ENCODE results near the gene SPINK5. TPM values are rescaled to one million over a fixed set of nuclear protein-coding genes. Genes with fewer than 3 reads are reported as not detected.

Gene SPINK5
- total RNA-seq, 1 donor from 2014 or later = 12.9 TPM

- Mint-ChIP-seq H3K9me3 (no peaks in the 10 kb centered on the region), H3K4me1 (no peaks in the 10 kb centered on the region), H3K4me3 (no peak overlapping the region), H3K27me3 (ENCODE audit: low read depth) (peaks cover 23% of the 10 kb centered on the region), H3K27ac (ENCODE audit: unreplicated experiment) (no peak overlapping the region), H3K36me3 (ENCODE audit: low read depth) (no peaks in the 10 kb centered on the region)
- no peak for DNase-seq (ENCODE audit: low read depth, low spot score)
- TF ChIP-seq CTCF (conservative IDR thresholded peaks at IDR 0.05) = peak; percentile 90
These were observed 115.5 kb downstream of the SPINK5 start for GRCh38 chr5:148179234-148179824.

- Mint-ChIP-seq H3K27ac (ENCODE audit: unreplicated experiment) (no peak overlapping the region), H3K36me3 (ENCODE audit: low read depth) (no peaks in the 10 kb centered on the region), H3K4me3 (no peak overlapping the region), H3K27me3 (ENCODE audit: low read depth) (peaks cover 13% of the 10 kb centered on the region), H3K4me1 (no peaks in the 10 kb centered on the region), H3K9me3 (no peaks in the 10 kb centered on the region)
- TF ChIP-seq CTCF (conservative IDR thresholded peaks at IDR 0.05) = no peak
- no peak for DNase-seq (ENCODE audit: low read depth, low spot score)
These were observed 122.6 kb downstream of the SPINK5 start for GRCh38 chr5:148186248-148187003.

Other genes with a start within 250 kb of the SPINK5 start
- gene SPINK1, start 232.3 kb upstream of the SPINK5 start, total RNA-seq = not detected in 2 replicates
- gene SCGB3A2, start 185.3 kb upstream of the SPINK5 start, total RNA-seq = not detected in 2 replicates
- not detected in 2 replicates for gene C5orf46, start 157.4 kb upstream of the SPINK5 start, total RNA-seq
- gene SPINK14, start 104.6 kb downstream of the SPINK5 start, total RNA-seq = not detected in 2 replicates
- gene SPINK6, start 139.1 kb downstream of the SPINK5 start, total RNA-seq = not detected in 2 replicates
- not detected in 2 replicates for gene MARCOL, start 174.5 kb downstream of the SPINK5 start, total RNA-seq
- gene SPINK13, start 204.8 kb downstream of the SPINK5 start, total RNA-seq = not detected in 2 replicates
- gene SPINK7, start 248.4 kb downstream of the SPINK5 start, total RNA-seq = not detected in 2 replicates

Data from neural crest cell (in vitro differentiated cells).